Measurements from ENCODE around the gene ZNF593OS. TPM values are rescaled to one million over a fixed set of nuclear protein-coding genes. Genes with fewer than 3 reads are reported as not detected.

Gene ZNF593OS
- polyA plus RNA-seq, 1 donor from 2014 or later: not detected

DNA sequence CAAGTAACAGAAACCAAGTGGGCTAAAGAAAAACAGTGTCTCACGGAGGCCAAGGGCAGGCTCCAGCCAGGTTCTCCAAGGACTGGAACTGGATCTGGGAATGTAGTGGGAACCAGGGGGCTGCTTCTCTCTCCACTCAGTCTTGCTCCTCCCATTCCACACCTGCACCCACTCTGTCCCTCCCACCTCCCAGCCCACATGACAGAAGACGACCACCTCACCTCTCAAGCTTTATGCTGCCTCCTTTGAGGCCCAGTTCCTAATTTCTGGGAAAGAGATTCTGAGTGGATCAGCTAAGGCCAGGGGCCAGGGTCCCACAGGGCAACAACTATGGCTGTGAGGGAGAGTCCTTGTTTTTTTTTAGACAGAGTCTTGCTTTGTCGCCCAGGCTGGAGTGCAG lies 43.6 kb upstream of the ZNF593OS start:
- no peak overlapping the region for H3K4me2 ChIP-seq (ENCODE audit: low read length)
- H3K27me3 ChIP-seq (ENCODE audit: insufficient read depth, low read depth, low read length): no peaks in the 10 kb centered on the region
- no peak overlapping the region for H3K4me3 ChIP-seq (ENCODE audit: low read length)

DNA sequence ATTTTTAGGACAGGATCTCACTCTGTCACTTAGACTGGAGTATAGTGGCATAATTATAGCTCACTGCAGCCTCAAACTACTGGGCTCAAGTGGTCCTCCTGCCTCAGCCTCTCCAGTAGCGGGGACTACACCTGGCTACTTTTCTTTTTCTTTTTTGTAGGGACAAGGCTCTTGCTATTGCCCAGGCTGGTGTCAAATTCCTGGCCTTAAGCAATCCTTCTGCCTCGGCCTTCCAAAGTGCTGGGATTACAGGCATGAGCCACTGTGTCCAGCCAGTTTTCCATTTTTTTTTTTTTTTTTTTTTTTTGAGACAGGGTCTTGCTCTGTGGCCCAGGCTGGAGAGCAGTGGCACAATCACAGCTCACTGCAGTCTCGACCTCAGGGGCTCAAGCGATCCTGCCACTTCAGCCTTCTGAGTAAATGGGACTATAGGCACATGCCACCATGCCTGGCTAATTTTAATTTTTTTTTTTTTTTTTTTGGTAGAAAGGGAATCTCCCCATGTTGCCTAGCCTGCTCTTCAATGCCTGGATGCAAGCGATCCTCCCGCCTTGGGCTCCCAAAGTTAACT lies 41.8 kb upstream of the ZNF593OS start:
- TF ChIP-seq, protein P1, sequence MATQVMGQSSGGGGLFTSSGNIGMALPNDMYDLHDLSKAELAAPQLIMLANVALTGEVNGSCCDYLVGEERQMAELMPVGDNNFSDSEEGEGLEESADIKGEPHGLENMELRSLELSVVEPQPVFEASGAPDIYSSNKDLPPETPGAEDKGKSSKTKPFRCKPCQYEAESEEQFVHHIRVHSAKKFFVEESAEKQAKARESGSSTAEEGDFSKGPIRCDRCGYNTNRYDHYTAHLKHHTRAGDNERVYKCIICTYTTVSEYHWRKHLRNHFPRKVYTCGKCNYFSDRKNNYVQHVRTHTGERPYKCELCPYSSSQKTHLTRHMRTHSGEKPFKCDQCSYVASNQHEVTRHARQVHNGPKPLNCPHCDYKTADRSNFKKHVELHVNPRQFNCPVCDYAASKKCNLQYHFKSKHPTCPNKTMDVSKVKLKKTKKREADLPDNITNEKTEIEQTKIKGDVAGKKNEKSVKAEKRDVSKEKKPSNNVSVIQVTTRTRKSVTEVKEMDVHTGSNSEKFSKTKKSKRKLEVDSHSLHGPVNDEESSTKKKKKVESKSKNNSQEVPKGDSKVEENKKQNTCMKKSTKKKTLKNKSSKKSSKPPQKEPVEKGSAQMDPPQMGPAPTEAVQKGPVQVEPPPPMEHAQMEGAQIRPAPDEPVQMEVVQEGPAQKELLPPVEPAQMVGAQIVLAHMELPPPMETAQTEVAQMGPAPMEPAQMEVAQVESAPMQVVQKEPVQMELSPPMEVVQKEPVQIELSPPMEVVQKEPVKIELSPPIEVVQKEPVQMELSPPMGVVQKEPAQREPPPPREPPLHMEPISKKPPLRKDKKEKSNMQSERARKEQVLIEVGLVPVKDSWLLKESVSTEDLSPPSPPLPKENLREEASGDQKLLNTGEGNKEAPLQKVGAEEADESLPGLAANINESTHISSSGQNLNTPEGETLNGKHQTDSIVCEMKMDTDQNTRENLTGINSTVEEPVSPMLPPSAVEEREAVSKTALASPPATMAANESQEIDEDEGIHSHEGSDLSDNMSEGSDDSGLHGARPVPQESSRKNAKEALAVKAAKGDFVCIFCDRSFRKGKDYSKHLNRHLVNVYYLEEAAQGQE (IDR thresholded peaks at IDR 0.05; ENCODE audit: borderline replicate concordance): no peak
- TF ChIP-seq, protein P2, sequence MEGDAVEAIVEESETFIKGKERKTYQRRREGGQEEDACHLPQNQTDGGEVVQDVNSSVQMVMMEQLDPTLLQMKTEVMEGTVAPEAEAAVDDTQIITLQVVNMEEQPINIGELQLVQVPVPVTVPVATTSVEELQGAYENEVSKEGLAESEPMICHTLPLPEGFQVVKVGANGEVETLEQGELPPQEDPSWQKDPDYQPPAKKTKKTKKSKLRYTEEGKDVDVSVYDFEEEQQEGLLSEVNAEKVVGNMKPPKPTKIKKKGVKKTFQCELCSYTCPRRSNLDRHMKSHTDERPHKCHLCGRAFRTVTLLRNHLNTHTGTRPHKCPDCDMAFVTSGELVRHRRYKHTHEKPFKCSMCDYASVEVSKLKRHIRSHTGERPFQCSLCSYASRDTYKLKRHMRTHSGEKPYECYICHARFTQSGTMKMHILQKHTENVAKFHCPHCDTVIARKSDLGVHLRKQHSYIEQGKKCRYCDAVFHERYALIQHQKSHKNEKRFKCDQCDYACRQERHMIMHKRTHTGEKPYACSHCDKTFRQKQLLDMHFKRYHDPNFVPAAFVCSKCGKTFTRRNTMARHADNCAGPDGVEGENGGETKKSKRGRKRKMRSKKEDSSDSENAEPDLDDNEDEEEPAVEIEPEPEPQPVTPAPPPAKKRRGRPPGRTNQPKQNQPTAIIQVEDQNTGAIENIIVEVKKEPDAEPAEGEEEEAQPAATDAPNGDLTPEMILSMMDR (IDR thresholded peaks at IDR 0.05; ENCODE audit: poor library complexity, severe bottlenecking): no peak
- TF ChIP-seq EZH2 (IDR thresholded peaks at IDR 0.05; ENCODE audit: borderline replicate concordance, insufficient read depth, low read length, poor library complexity, severe bottlenecking) (no peak), POLR2AphosphoS5 (IDR thresholded peaks at IDR 0.05) (no peak), SMC3 (conservative IDR thresholded peaks at IDR 0.05; ENCODE audit: poor library complexity) (no peak), TAF1 (IDR thresholded peaks at IDR 0.05; ENCODE audit: low read depth) (no peak), RAD21 (conservative IDR thresholded peaks at IDR 0.05) (no peak), MXI1 (conservative IDR thresholded peaks at IDR 0.05; ENCODE audit: poor library complexity, severe bottlenecking) (no peak)

More for the DNA sequence above, 43.6 kb upstream of the ZNF593OS start:
- no peaks in the 10 kb centered on the region for H3K9me3 ChIP-seq (ENCODE audit: low read length)
- H2AFZ ChIP-seq (ENCODE audit: low read depth, low read length): no peak overlapping the region
- no peaks in the 10 kb centered on the region for H3K36me3 ChIP-seq (ENCODE audit: insufficient read depth, low read length)
- H3K79me2 ChIP-seq (replicated peaks; ENCODE audit: insufficient read depth, low read length): no peaks in the 10 kb centered on the region
- no peaks in the 10 kb centered on the region for H4K20me1 ChIP-seq (ENCODE audit: insufficient read depth)
- TF ChIP-seq SMC3 (conservative IDR thresholded peaks at IDR 0.05; ENCODE audit: poor library complexity) (no peak), POLR2AphosphoS5 (IDR thresholded peaks at IDR 0.05) (no peak), RAD21 (conservative IDR thresholded peaks at IDR 0.05) (no peak), EZH2 (IDR thresholded peaks at IDR 0.05; ENCODE audit: borderline replicate concordance, insufficient read depth, low read length, poor library complexity, severe bottlenecking) (no peak), TAF1 (IDR thresholded peaks at IDR 0.05; ENCODE audit: low read depth) (no peak), MXI1 (conservative IDR thresholded peaks at IDR 0.05; ENCODE audit: poor library complexity, severe bottlenecking) (no peak), EP300 (conservative IDR thresholded peaks at IDR 0.05; ENCODE audit: poor library complexity, severe bottlenecking) (no peak)
- TF ChIP-seq, protein P2 (IDR thresholded peaks at IDR 0.05; ENCODE audit: poor library complexity, severe bottlenecking): no peak
- TF ChIP-seq, protein P1 (IDR thresholded peaks at IDR 0.05; ENCODE audit: borderline replicate concordance): no peak
- no peaks in the 10 kb centered on the region for H3F3A ChIP-seq (ENCODE audit: insufficient read depth, low read length, poor library complexity, severe bottlenecking)
- H3K9me2 ChIP-seq (ENCODE audit: insufficient read depth, low read length): no peaks in the 10 kb centered on the region
- no peak overlapping the region for H3K9ac ChIP-seq (ENCODE audit: low read length)
- no peak overlapping the region for H3K27ac ChIP-seq (ENCODE audit: low read length)

More for the DNA sequence above, 41.8 kb upstream of the ZNF593OS start:
- H3K36me3 ChIP-seq (ENCODE audit: insufficient read depth, low read length): no peaks in the 10 kb centered on the region
- H3F3A ChIP-seq (ENCODE audit: insufficient read depth, low read length, poor library complexity, severe bottlenecking): no peaks in the 10 kb centered on the region
- H3K79me2 ChIP-seq (replicated peaks; ENCODE audit: insufficient read depth, low read length): no peaks in the 10 kb centered on the region
- no peaks in the 10 kb centered on the region for H3K27me3 ChIP-seq (ENCODE audit: insufficient read depth, low read depth, low read length)
- no peaks in the 10 kb centered on the region for H3K9me3 ChIP-seq (ENCODE audit: low read length)
- no peak overlapping the region for H3K9ac ChIP-seq (ENCODE audit: low read length)
- no peaks in the 10 kb centered on the region for H3K9me2 ChIP-seq (ENCODE audit: insufficient read depth, low read length)
- no peak overlapping the region for H2AFZ ChIP-seq (ENCODE audit: low read depth, low read length)
- no peak overlapping the region for H3K4me3 ChIP-seq (ENCODE audit: low read length)
- no peak overlapping the region for H3K4me2 ChIP-seq (ENCODE audit: low read length)
- H3K27ac ChIP-seq (ENCODE audit: low read length): no peak overlapping the region
- no peaks in the 10 kb centered on the region for H4K20me1 ChIP-seq (ENCODE audit: insufficient read depth)

All from neural cell (in vitro differentiated cells).